Fibroblast of skin of scalp (primary cell): ENCODE data around the gene MCFD2.
"Not testable (repeated sequence)": the region's sequence is repeated elsewhere in the genome, so short reads cannot be mapped to it uniquely, and the experiment has no call there.

ENCODE experiments used
- DNase-seq: peaks from one replicate; pipeline ENCODE4 v3.0.0-alpha.2; 2013

The MCFD2 gene

GRCh38 chr2:46937471-46937901 lies 21.9 kb upstream of the MCFD2 start:
- peak; percentile 23 for DNase-seq

GRCh38 chr2:46936566-46936965 lies 21.0 kb upstream of the MCFD2 start:
- peak; percentile 65 for DNase-seq

GRCh38 chr2:46935071-46935470 lies 19.5 kb upstream of the MCFD2 start:
- DNase-seq = no peak

GRCh38 chr2:46929612-46930011 lies 14.0 kb upstream of the MCFD2 start:
- DNase-seq = no peak

GRCh38 chr2:46926863-46927262 lies 11.3 kb upstream of the MCFD2 start:
- DNase-seq = no peak

GRCh38 chr2:46925474-46926351 lies 10.1 kb upstream of the MCFD2 start:
- DNase-seq = no peak

- DNase-seq = no peak
Observed at GRCh38 chr2:46924608-46925007, 9.0 kb upstream of the MCFD2 start.

- no peak for DNase-seq
Observed at GRCh38 chr2:46924038-46924437, 8.4 kb upstream of the MCFD2 start.

GRCh38 chr2:46923041-46923528 lies 7.5 kb upstream of the MCFD2 start:
- no peak for DNase-seq

- no peak for DNase-seq
Observed at GRCh38 chr2:46922606-46923005, 7.0 kb upstream of the MCFD2 start.

GRCh38 chr2:46921676-46922448 lies 6.3 kb upstream of the MCFD2 start:
- DNase-seq = peak; percentile 63

GRCh38 chr2:46917628-46918027 lies 2.0 kb upstream of the MCFD2 start:
- no peak for DNase-seq

GRCh38 chr2:46915811-46916630 lies 415 bp upstream of the MCFD2 start:
- DNase-seq = peak; percentile 90

- no peak for DNase-seq
Observed at GRCh38 chr2:46914578-46915230, 902 bp downstream of the MCFD2 start.

GRCh38 chr2:46913471-46914381 lies 1.9 kb downstream of the MCFD2 start:
- DNase-seq = peak; percentile 35

- DNase-seq = peak; percentile 82
Observed at GRCh38 chr2:46909771-46910419, 5.7 kb downstream of the MCFD2 start.

GRCh38 chr2:46909150-46909549 lies 6.5 kb downstream of the MCFD2 start:
- no peak for DNase-seq

- not testable (repeated sequence) for DNase-seq
Observed at GRCh38 chr2:46904908-46905678, 10.5 kb downstream of the MCFD2 start.

- not testable (repeated sequence) for DNase-seq
Observed at GRCh38 chr2:46902980-46903379, 12.6 kb downstream of the MCFD2 start.

- no peak for DNase-seq
Observed at GRCh38 chr2:46902465-46902864, 13.1 kb downstream of the MCFD2 start.
